IgD-negative memory B cell (primary cell): ENCODE results near the gene ARID4B. TPM values are rescaled to one million over a fixed set of nuclear protein-coding genes. Genes with fewer than 3 reads are reported as not detected.
A peak's percentile ranks its signal among the peaks of the same experiment; 100 is the strongest.
"Not testable (repeated sequence)": the region's sequence is repeated elsewhere in the genome, so short reads cannot be mapped to it uniquely, and the experiment has no call there.

Experiments
- H3K27ac Mint-ChIP-seq, 3 donors: one replicate each; pipeline ENCODE4 v1.8.0; 2020 to 2022; ENCODE audit warnings: mild to moderate bottlenecking in 3 of 3, mixed read lengths in 3 of 3, moderate library complexity in 1 of 3
- H3K27me3 Mint-ChIP-seq: one replicate; pipeline ENCODE4 v1.8.0; 2021; ENCODE audit warnings: mixed read lengths
- H3K36me3 Mint-ChIP-seq: one replicate; pipeline ENCODE4 v1.8.0; 2020; ENCODE audit warnings: mild to moderate bottlenecking, mixed read lengths
- H3K4me1 Mint-ChIP-seq, 3 donors: one replicate each; pipeline ENCODE4 v1.8.0; 2020 to 2022; ENCODE audit warnings: mixed read lengths in 3 of 3, mild to moderate bottlenecking in 1 of 3
- H3K4me3 Mint-ChIP-seq, 4 donors: one replicate each; pipeline ENCODE4 v1.8.0; 2020 to 2022; ENCODE audit warnings: mild to moderate bottlenecking in 4 of 4, mixed read lengths in 4 of 4, moderate library complexity in 3 of 4
- H3K9me3 Mint-ChIP-seq, 3 donors: one replicate each; pipeline ENCODE4 v1.8.0; 2020 to 2021; ENCODE audit warnings: mixed read lengths in 3 of 3, mild to moderate bottlenecking in 1 of 3
- polyA plus RNA-seq: library from polyadenylated mRNA; unstranded; fragments of 300-500 nt; fragmentation: Illumina TruSeq; gene quantifications from one replicate; pipeline ENCODE4 v1.2.3, GENCODE V29; 2021

The ARID4B gene
- polyA plus RNA-seq, 1 donor from 2014 or later: 66.2 TPM

GRCh38 chr1:235259133-235259778 is 68.7 kb downstream of the ARID4B start:
- peaks cover 34 to 41% (median 38%) of the 10 kb centered on the region in 3 donors for H3K4me1 Mint-ChIP-seq
- H3K4me3 Mint-ChIP-seq: peak overlapping the region in 2 of 4 donors; percentile 47 to 90
- peak overlapping the region; percentile 10 to 84 (median 19) for H3K27ac Mint-ChIP-seq

DNA sequence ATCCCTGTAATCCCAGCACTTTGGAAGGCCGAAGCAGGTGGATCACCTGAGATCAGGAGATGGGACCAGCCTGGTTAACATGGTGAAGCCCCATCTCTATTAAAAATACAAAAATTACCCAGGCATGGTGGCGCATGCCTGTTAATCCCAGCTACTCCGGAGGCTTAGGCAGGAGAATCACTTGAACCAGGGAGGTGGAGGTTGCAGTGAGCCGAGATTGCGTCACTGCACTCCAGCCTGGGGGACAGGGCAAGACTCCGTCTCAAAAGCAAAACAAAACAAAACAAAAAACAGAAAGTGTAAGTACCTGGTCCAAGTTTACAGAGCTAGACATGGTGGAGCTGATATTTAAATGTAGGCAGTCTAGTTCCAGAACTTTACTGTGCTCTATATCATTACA is 69.9 kb downstream of the ARID4B start:
- Mint-ChIP-seq H3K4me3 (peak overlapping the region in 1 of 4 donors; percentile 38), H3K4me1 (peaks cover 32 to 37% (median 32%) of the 10 kb centered on the region in 3 donors), H3K27ac (peak overlapping the region; percentile 10 to 56 (median 52))
- not testable (repeated sequence) for H3K36me3 Mint-ChIP-seq, H3K27me3 Mint-ChIP-seq, H3K9me3 Mint-ChIP-seq

More at GRCh38 chr1:235259133-235259778, 68.7 kb downstream of the ARID4B start:
- no peaks in the 10 kb centered on the region for H3K9me3 Mint-ChIP-seq
- H3K36me3 Mint-ChIP-seq: peaks cover 2% of the 10 kb centered on the region
- H3K27me3 Mint-ChIP-seq: no peaks in the 10 kb centered on the region

- Mint-ChIP-seq H3K27me3 (no peaks in the 10 kb centered on the region), H3K4me3 (no peak overlapping the region), H3K36me3 (no peaks in the 10 kb centered on the region), H3K27ac (no peak overlapping the region), H3K9me3 (no peaks in the 10 kb centered on the region), H3K4me1 (peaks cover 14 to 21% (median 15%) of the 10 kb centered on the region in 3 donors)
Observed at GRCh38 chr1:235254721-235255120, 73.3 kb downstream of the ARID4B start.

- Mint-ChIP-seq H3K9me3 (no peaks in the 10 kb centered on the region), H3K4me1 (peaks cover 3 to 12% (median 3%) of the 10 kb centered on the region in 3 donors), H3K36me3 (peaks cover 2% of the 10 kb centered on the region), H3K27ac (peak overlapping the region in 1 of 3 donors; percentile 32), H3K27me3 (no peaks in the 10 kb centered on the region), H3K4me3 (no peak overlapping the region)
Observed at GRCh38 chr1:235253219-235253962, 74.6 kb downstream of the ARID4B start.

DNA sequence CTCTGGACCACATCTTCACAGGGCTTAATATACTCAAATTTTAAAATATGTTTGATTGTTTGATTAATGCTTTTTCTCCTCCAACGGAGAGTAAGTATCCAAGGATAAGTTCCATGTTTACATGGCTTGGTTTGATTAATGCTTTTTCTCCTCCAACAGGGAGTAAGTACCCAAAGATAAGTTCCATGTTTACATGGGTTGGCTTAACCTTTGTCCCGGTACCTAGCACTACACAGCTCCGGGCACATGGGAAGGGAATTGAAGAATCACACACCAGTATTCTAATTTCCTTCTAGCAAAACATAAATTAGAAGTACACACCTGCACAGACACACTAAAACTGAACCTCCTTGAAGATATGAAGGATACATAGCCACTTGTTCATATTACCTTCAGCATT is 77.5 kb downstream of the ARID4B start:
- Mint-ChIP-seq H3K27me3 (no peaks in the 10 kb centered on the region), H3K36me3 (peaks cover 2% of the 10 kb centered on the region), H3K9me3 (no peaks in the 10 kb centered on the region), H3K4me1 (peaks cover 4 to 19% (median 7%) of the 10 kb centered on the region in 3 donors), H3K27ac (peak overlapping the region in 1 of 3 donors; percentile 15), H3K4me3 (no peak overlapping the region)

DNA sequence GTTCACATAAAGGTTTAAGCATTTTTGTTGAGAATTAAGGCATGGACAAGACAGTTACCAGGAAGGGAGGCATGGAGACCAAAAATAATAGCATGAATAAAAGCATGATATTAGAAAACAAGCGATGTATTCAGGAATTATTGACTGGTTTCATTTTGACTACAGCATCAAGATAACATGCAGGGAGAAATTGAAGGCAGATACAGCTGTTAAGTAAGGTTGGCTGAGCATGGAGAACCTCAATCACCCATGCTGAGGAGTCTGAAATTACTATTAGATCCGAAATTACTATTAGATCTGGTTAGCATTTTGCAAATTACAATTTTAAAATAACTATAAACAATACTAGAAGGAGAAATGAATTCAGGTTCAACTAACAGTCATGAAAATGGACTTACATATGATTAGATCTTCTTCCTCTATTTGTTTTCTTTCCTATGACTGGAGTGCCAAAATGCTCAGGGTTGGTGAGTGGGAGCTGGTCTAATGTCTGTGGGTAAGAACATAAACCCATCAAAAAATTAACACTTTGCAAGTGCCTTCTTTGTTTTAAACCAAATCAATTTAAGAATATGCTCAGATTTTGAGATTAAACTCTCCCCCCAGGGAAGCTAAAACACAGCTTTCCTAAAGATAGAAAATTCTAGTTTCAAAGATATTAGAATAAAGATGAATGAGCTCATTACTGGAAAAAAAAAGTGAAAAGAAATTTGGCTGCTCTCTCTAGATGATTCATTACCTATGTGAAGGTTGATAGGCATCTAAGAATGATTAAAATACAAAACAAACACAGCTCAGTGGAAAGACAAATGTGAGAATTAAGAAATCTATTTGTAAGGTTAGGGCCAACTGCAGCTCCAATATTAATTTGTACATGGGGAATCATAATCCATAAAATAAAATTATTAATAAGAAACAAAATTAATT is 81.7 kb downstream of the ARID4B start:
- Mint-ChIP-seq H3K4me3 (no peak overlapping the region), H3K36me3 (peaks cover 10% of the 10 kb centered on the region), H3K27me3 (no peaks in the 10 kb centered on the region), H3K4me1 (peaks cover 11 to 19% (median 18%) of the 10 kb centered on the region in 3 donors), H3K27ac (peak overlapping the region in 2 of 3 donors; percentile 3 to 20), H3K9me3 (no peaks in the 10 kb centered on the region)

DNA sequence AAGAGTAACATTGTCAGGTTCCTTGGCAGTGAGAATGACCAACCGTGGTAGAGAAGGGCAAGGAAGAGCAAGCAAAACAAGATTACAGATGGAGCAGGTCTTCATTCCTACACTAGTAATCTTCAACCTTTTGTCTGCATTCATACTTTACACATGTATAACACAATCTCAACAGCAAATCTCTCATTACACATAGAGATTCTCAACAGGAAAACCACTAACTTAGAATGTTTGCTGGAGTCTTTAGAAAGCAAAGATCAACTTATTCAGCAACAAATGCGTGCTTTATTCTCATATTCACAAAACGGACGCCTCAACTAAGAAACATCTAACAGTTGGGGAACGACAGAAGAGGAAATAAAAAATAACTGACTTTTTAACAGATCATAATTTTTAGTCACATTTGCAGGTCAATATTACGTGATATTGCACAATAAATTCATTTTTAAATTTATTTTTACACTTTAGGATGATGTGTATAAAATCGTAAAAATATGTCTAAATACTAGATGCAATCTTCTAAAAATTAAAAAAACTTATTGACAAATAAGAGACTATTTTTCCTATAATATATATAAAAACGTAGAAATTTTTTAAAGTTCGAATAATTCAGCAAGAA is 82.9 kb downstream of the ARID4B start:
- H3K4me1 Mint-ChIP-seq: peaks cover 13 to 23% (median 20%) of the 10 kb centered on the region in 3 donors
- H3K27me3 Mint-ChIP-seq: no peaks in the 10 kb centered on the region
- H3K4me3 Mint-ChIP-seq: no peak overlapping the region
- no peaks in the 10 kb centered on the region for H3K9me3 Mint-ChIP-seq
- peak overlapping the region in 1 of 3 donors; percentile 21 for H3K27ac Mint-ChIP-seq
- peaks cover 10% of the 10 kb centered on the region for H3K36me3 Mint-ChIP-seq

DNA sequence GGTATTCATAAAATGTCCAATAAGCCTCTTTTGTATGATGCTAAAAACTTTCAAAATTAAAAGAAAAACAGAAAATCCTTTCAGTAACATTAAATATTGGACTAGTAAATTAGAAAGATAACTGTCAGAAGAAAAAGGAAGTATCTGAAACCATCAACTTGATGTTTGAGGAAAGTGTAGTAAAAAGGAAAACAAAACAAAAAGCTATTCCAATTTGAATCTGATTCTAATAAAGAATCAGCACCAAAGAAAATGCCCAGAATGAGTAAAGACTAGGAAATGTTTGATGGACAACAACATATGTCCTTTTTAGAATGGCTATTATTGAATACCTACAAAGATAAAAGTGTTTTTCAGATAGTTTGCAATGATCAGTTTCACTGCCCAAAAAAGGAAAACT is 87.0 kb downstream of the ARID4B start:
- Mint-ChIP-seq H3K36me3 (peaks cover 11% of the 10 kb centered on the region), H3K27me3 (no peaks in the 10 kb centered on the region), H3K27ac (peak overlapping the region in 1 of 3 donors; percentile 58), H3K4me3 (peak overlapping the region in 1 of 4 donors; percentile 15), H3K4me1 (peaks cover 12 to 27% (median 14%) of the 10 kb centered on the region in 3 donors), H3K9me3 (no peaks in the 10 kb centered on the region)

DNA sequence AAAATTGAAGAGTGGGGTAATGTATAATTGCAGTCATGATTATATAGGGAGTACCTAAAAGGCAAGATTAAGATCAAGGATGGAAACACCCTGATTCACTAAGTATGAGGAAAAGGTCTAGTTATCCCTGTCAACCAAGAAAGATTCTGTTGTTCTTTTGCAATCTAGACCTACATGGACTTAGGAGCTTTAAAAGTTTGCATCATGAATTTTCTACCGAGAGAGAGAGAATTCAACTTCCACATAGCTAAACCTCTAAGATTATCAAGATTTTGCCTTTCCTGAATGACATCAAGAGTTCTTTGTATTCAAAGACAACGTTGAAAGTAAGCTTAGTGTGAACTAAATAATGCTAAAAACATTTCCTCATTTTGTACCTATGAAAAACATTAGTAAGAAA is 88.1 kb downstream of the ARID4B start:
- Mint-ChIP-seq H3K27ac (peak overlapping the region in 1 of 3 donors; percentile 50), H3K9me3 (no peaks in the 10 kb centered on the region), H3K4me3 (no peak overlapping the region), H3K36me3 (peaks cover 9% of the 10 kb centered on the region), H3K27me3 (no peaks in the 10 kb centered on the region), H3K4me1 (peaks cover 7 to 20% (median 12%) of the 10 kb centered on the region in 3 donors)

DNA sequence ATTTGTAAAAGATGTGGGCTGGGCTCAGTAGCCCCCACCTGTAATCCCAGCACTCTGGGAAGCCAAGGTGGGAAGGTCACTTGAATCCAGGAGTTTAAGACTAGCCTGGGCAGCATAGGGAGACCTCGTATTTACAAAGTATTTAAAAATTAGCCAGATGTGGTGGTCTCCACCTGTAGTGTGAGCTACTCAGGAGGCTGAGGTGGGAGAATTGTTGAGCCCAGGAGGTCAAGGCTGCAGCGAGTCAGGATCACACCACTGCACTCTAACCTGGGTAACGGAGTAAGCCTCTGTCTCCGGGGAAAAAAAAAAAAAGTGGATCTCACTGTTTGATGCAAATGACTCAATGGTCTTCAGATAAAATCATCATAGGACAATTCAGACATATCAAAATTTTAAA is 89.4 kb downstream of the ARID4B start:
- Mint-ChIP-seq H3K27me3 (no peaks in the 10 kb centered on the region), H3K9me3 (no peaks in the 10 kb centered on the region), H3K4me3 (no peak overlapping the region), H3K4me1 (peaks cover 2 to 11% (median 9%) of the 10 kb centered on the region in 3 donors), H3K27ac (peak overlapping the region in 1 of 3 donors; percentile 93), H3K36me3 (peaks cover 5% of the 10 kb centered on the region)

- Mint-ChIP-seq H3K36me3 (peaks cover 7% of the 10 kb centered on the region), H3K9me3 (no peaks in the 10 kb centered on the region), H3K27me3 (no peaks in the 10 kb centered on the region), H3K4me3 (peak overlapping the region in 1 of 4 donors; percentile 23), H3K27ac (no peak overlapping the region), H3K4me1 (peaks cover 2 to 11% (median 6%) of the 10 kb centered on the region in 3 donors)
Observed at GRCh38 chr1:235236128-235236527, 91.9 kb downstream of the ARID4B start.

DNA sequence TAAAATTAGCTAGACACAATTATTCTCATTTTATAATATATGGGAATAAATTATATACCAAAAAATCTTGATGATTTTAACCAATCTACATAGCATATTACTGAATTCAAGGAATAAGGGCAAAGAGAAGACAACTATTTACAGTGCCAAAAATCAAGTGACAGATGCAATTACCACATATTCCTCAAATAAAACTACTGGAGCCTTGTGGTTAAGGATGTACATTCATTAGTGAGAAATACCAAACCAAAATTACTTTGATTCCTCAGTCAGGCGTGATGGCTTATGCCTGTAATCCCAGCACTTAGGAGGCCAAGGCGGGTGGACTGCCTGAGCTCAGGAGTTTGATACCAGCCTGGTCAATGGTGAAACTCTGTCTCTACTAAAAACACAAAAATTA is 98.1 kb downstream of the ARID4B start:
- Mint-ChIP-seq H3K4me3 (no peak overlapping the region), H3K27ac (peak overlapping the region in 1 of 3 donors; percentile 25), H3K27me3 (no peaks in the 10 kb centered on the region), H3K36me3 (peaks cover 6% of the 10 kb centered on the region), H3K4me1 (no peaks in the 10 kb centered on the region), H3K9me3 (no peaks in the 10 kb centered on the region)

GRCh38 chr1:235227414-235227813 is 100.6 kb downstream of the ARID4B start:
- Mint-ChIP-seq H3K4me3 (no peak overlapping the region), H3K27ac (no peak overlapping the region), H3K36me3 (peaks cover 3% of the 10 kb centered on the region), H3K9me3 (no peaks in the 10 kb centered on the region), H3K4me1 (no peaks in the 10 kb centered on the region), H3K27me3 (no peaks in the 10 kb centered on the region)

DNA sequence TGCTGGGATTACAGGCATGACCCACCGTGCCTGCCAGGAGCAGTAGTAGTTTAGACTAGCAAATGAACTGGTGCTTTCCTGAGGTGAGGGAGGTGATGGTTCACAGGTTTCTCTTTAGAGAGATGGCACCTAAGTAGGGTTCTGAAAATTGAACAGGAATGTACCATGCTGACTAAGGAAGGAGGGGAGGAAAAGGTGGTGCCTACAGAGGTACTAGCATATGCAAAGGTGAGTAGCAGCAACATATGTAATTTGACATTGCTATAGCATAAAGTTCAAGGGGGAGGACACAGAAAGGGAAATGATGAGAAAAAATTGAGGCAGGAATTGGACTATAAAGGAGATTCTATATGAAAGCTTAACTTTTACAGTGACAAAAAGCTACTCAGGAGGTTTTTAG is 101.0 kb downstream of the ARID4B start:
- no peaks in the 10 kb centered on the region for H3K9me3 Mint-ChIP-seq
- no peak overlapping the region for H3K4me3 Mint-ChIP-seq
- H3K36me3 Mint-ChIP-seq: peaks cover 3% of the 10 kb centered on the region
- peak overlapping the region in 2 of 3 donors; percentile 35 to 83 for H3K27ac Mint-ChIP-seq
- H3K4me1 Mint-ChIP-seq: no peaks in the 10 kb centered on the region
- no peaks in the 10 kb centered on the region for H3K27me3 Mint-ChIP-seq
